GM10248 (cell line): ENCODE results near the gene PRDX6.

Experiments
- CTCF ChIA-PET: fragments of 300-600 bp; sonication (Branson Sonifier 250); formaldehyde crosslinking; extraction: SDS; loops from one replicate; lab custom pipeline; 2021; ENCODE audit warnings: antibody characterized with exemption; lab: Yijun Ruan, JAX
- POLR2A ChIA-PET: fragments of 350-650 bp; sonication (Branson Sonifier 250); formaldehyde crosslinking; extraction: SDS; loops from one replicate; lab custom pipeline; 2020; ENCODE audit warnings: antibody characterized with exemption; lab: Yijun Ruan, JAX
- DNase-seq: peaks from one replicate; pipeline ENCODE4 v3.0.0; 2012; ENCODE audit errors: extremely low spot score
- CTCF ChIP-seq: IDR thresholded peaks from 2 replicates; pipeline ENCODE4 v1.5.1; 2012; ENCODE audit warnings: mild to moderate bottlenecking, low read depth; ENCODE audit errors: extremely low read depth, missing control alignments, control extremely low read depth

The PRDX6 gene

GRCh38 chr1:173536223-173536622 is 59.1 kb downstream of the PRDX6 start:
- POLR2A ChIA-PET: no interaction called here
- TF ChIP-seq CTCF: no peak
- CTCF ChIA-PET: interaction anchor here (1.1 to 1.5 kb wide), 2 partner anchors 10 to 17 kb away, joined by 3 to 4 read pairs; no protein-coding TSS in a partner anchor
- DNase-seq: no peak
